Cardiac fibroblast (primary cell): Measurements from ENCODE around the gene UBE2Q2.

Experiments
- DNase-seq, 2 donors: peaks; one replicate each; pipeline versions ENCODE4 v3.0.0 to v3.0.0-alpha.2; 2010; ENCODE audit warnings: low read depth in 2 of 2
- H3K4me3 ChIP-seq, 2 donors: replicated peaks in 1 of 2; 1 replicate in 1 of 2; 2 replicates in 1 of 2; pipeline ENCODE4 v1.5.1; 2011; ENCODE audit warnings: low read depth in 2 of 2, low read length in 2 of 2, mild to moderate bottlenecking in 2 of 2, moderate library complexity in 1 of 2
- TF ChIP-seq, protein P1 (sequence below): IDR thresholded peaks from one replicate; pipeline ENCODE4 v1.5.1; 2011; ENCODE audit warnings: low read depth, mild to moderate bottlenecking, low read length, inconsistent platforms

The UBE2Q2 gene

DNA sequence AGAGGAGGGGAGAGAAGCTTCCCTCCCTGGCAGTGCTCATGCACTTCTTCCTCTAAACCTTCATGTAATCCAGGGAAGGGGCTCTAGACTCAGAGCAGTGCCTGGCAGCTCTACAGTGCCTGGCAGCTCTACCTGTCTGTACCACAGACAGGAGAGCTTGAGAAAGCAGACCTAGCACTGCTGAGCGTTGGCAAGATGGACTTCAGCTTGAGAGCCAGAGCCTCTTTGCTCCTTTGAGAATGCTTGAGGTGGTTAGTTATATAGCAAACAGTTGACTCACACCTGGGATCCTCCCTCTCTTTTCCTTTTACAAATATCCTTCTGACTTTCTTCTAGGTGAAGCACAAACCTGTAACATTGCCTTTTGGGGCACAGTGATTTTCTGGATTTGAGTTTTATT lies 81.3 kb downstream of the UBE2Q2 start:
- TF ChIP-seq, protein P1, sequence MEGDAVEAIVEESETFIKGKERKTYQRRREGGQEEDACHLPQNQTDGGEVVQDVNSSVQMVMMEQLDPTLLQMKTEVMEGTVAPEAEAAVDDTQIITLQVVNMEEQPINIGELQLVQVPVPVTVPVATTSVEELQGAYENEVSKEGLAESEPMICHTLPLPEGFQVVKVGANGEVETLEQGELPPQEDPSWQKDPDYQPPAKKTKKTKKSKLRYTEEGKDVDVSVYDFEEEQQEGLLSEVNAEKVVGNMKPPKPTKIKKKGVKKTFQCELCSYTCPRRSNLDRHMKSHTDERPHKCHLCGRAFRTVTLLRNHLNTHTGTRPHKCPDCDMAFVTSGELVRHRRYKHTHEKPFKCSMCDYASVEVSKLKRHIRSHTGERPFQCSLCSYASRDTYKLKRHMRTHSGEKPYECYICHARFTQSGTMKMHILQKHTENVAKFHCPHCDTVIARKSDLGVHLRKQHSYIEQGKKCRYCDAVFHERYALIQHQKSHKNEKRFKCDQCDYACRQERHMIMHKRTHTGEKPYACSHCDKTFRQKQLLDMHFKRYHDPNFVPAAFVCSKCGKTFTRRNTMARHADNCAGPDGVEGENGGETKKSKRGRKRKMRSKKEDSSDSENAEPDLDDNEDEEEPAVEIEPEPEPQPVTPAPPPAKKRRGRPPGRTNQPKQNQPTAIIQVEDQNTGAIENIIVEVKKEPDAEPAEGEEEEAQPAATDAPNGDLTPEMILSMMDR, result no peak
- no peak for DNase-seq
- H3K4me3 ChIP-seq, result no peak overlapping the region

DNA sequence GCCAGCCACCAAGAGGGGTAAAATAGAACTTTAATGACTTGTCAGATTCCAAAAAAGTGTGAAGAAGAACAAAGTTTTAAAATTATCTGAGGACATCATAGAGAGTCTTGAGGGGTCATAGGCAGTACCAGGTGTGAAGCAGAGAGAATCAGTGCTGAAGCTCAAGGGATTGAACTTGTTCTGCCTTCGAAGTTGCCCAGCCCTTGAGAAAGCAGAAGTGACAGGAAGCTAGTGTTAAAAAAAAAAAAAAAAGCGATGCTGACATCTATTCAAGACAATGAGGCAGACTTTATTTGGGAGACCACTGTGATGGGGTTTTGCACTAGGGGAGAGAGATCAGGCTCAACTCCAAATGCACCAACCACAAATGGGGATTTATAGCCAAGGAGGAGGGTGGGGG lies 82.2 kb downstream of the UBE2Q2 start:
- no peak overlapping the region for H3K4me3 ChIP-seq
- TF ChIP-seq, protein P1, result no peak
- DNase-seq, result no peak

DNA sequence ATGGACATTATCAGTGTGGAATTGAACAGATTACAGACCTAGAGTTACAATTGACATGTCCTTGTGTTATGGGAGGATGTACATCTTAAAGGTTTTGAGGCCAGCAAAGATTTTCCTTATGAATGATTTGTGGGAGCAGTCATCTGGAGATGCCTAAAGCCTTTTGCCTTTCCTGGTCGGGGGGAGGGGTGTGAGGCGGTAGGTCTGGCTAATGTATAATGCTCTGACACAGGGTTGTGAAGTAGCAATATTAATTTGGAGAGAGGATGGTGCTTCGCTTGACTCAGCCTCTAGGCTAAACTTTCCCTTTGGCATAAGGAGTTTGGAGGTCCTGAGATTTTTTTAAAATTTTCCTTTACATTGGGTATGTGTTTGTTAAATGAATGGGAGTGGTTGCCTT lies 83.7 kb downstream of the UBE2Q2 start:
- TF ChIP-seq, protein P1, result no peak
- no peak for DNase-seq
- no peak overlapping the region for H3K4me3 ChIP-seq

DNA sequence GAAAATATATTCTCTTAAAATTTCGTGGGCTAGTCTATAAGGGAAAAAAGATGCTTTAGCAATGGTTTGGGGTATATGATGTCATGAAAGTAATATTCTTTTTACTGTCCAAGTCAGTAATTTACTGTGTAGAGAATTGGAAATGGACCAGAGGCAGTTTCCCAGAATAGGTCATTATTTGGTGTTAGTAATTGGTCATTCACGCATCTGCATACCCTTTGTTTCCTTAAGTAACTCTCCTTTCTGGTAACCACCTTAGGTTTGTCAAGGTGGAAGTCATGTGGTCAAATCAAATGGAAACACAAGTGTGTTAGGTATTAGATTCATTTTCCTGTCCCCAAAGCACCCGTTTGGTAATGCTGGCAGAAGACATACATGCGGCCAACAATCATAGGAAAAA lies 84.4 kb downstream of the UBE2Q2 start:
- TF ChIP-seq, protein P1, result no peak
- DNase-seq, result no peak
- no peak overlapping the region for H3K4me3 ChIP-seq

DNA sequence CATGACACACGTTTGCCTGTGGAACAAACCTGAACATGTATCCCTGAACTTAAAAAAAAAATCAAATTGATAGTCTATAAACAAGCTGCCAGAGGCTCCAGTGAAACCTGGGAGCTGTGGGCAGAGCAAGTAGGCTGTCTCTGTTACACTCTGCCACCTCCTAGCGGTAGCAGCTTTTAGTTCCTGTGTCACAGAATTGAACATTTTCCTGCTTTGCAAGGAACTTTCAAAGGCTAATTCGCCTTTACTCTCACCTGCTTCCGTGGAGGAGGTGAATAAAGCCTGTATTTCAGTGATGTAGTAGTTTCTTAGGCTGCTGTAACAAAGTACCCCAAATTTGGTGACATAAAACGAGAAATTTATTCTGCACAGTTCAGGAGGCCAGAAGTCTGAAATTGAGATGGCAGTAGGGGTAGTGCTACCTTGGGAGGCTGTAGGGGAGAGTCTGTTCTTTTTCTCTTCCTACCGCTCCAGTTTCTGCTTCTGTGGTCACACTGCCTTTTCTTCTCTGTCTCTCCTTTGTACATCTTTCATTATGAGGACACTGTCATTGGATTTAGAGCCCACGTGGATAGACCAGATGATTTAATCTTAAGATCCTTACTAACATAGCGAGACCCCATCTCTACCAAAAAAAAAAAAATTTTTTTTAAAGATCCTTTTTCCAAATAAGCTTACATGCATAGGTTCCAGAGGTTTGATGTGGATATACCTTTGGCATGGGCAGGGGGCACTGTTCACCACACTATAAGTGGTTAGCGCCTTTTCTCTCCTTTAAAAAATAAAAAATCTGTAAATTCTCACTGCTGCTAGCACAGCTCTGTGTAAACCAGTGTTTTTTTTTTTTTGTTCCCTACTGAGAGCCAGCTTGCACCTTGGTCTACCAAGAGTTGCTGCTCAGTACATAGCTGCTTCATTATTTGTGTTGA lies 85.7 kb downstream of the UBE2Q2 start:
- TF ChIP-seq, protein P1, result peak; percentile 50
- no peak overlapping the region for H3K4me3 ChIP-seq
- DNase-seq, result peak; percentile 40 to 52

DNA sequence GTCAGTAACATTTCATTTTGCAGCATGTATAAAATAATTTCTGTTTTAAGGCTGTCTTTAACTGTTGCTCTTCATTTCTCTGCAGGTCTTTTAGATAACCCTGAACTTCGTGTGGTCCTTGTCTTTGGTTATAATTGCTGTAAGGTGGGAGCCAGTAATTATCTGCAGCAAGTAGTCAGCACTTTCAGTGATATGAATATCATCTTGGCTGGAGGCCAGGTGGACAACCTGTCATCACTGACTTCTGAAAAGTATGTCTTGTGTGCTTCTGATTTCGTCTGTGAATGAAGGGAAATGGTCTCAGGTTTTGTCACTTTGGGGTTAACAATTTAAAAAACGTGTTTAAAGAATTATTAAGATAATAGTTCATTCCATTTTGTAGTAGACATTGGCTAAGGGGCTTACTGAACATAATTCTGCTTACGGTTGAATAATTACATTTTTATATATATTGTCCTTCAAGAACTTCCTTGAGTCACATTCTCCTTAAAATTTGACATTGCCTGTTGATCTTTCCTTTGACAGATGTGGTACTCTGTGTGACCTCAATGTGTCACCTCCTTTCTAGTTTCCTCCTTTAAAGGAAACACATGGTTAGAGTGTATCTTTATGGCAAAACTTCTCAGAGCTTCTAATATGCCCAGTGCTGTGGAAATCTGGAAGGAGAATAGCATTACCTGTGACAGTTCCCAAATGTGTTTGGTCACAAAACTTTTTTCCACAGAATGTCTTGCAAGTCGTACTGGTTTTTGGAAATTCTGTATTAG lies 86.7 kb downstream of the UBE2Q2 start:
- H3K4me3 ChIP-seq, result no peak overlapping the region
- no peak for DNase-seq
- TF ChIP-seq, protein P1, result no peak
